ENCODE results near the gene ARHGAP27. TPM values are rescaled to one million over a fixed set of nuclear protein-coding genes. Genes with fewer than 3 reads are reported as not detected.

Gene ARHGAP27
- total and polyA plus RNA-seq, 2 of the 4 experiments (the other 2 are of a cell fraction): under 0.01 to 0.89 TPM

DNA sequence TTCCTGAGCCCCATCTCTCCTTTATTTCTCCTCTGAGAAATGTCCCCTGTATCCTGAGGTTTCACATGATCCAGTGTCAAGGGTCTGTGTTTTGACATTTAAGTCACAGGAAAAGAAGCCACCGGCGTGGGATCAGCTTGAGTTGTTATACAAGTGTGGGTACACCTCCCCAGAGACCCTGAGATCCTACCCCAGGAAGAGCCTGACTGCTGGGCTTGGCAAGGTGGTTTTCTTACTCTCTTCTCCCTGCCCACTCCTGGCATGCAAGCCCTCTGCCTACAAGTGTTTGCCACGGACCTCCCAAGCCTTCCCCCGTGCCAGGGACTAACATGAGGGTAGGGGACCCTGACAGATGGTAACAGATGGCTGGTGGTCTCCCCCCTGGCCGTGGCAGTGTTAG is 2.8 kb upstream of the ARHGAP27 start:
- Histone ChIP-seq H3K9me3 (ENCODE audit: control insufficient read depth, insufficient read depth, low read length) (no peaks in the 10 kb centered on the region), H3K56ac (ENCODE audit: extremely low read depth, insufficient read depth, low read length) (no peak overlapping the region), H3K79me1 (ENCODE audit: low read depth in 1 of 2, low read length in 2 of 2) (no peaks in the 10 kb centered on the region), H3K4me1 (ENCODE audit: control insufficient read depth, insufficient read depth, low read length) (peaks cover 6% of the 10 kb centered on the region; the same call in 1 of the 2 replicates), H2BK5ac (ENCODE audit: low read depth, low read length, poor library complexity, severe bottlenecking) (no peak overlapping the region), H3K18ac (ENCODE audit: low read depth, low read length) (no peak overlapping the region), H3K36me3 (ENCODE audit: control insufficient read depth, insufficient read depth, low read length) (peaks cover 22% of the 10 kb centered on the region), H2BK120ac (ENCODE audit: low read depth, low read length) (no peak overlapping the region), H3K9ac (ENCODE audit: low read depth, low read length) (no peak overlapping the region), H4K91ac (ENCODE audit: insufficient read depth, low read depth, low read length) (no peak overlapping the region), H4K5ac (ENCODE audit: low read depth, low read length) (no peak overlapping the region), H2BK15ac (ENCODE audit: low read depth, low read length) (no peak overlapping the region), H2AFZ (replicated peaks; ENCODE audit: low read length, poor library complexity) (no peak overlapping the region), H2AK5ac (ENCODE audit: low read depth, low read length) (no peak overlapping the region), H2AK9ac (replicated peaks; ENCODE audit: low read depth, low read length, poor library complexity) (no peak overlapping the region), H3K4me2 (ENCODE audit: low read depth, low read length) (no peak overlapping the region), H3K14ac (replicated peaks; ENCODE audit: low read depth, low read length) (no peak overlapping the region), H3K4ac (ENCODE audit: low read depth, low read length) (no peak overlapping the region), H3K27ac (ENCODE audit: insufficient read depth, low read length) (no peak overlapping the region), H3K4me3 (ENCODE audit: insufficient read depth, low read depth, low read length) (no peak overlapping the region), H3K9me1 (ENCODE audit: insufficient read depth, low read length) (no peaks in the 10 kb centered on the region; the same call in 1 of the 2 replicates), H3K23ac (ENCODE audit: low read depth, low read length) (no peak overlapping the region), H3K27me3 (ENCODE audit: control insufficient read depth, insufficient read depth, low read length) (peaks cover 19% of the 10 kb centered on the region), H4K8ac (ENCODE audit: low read depth in 2 of 2, low read length in 2 of 2) (no peak overlapping the region), H2BK20ac (ENCODE audit: low read depth, low read length) (no peak overlapping the region), H4K20me1 (ENCODE audit: insufficient read depth, low read length) (peaks cover 4% of the 10 kb centered on the region; the same call in 1 of the 2 replicates)
- dilution Hi-C loops (cut with HindIII; ENCODE audit: low sequenced_read_pairs, unreplicated experiment): no loop called here
- no TSS peak for BruUV-seq (replicated peaks)
- ATAC-seq (ENCODE audit: low read depth) (no peak), DNase-seq (no peak)
- ChIA-PET CTCF (no interaction called here), POLR2A (ENCODE audit: unreplicated experiment) (no interaction called here)
- no CpG with 5 or more reads among the region's 5 CpGs for WGBS, 2 experiments (ENCODE audit: extremely low coverage in 2 of 2, insufficient read length in 1 of 2)
- intact Hi-C loops (cut with micrococcal nuclease): no loop called here
- TF ChIP-seq SMC3 (IDR thresholded peaks at IDR 0.05; ENCODE audit: low read depth, low read length) (no peak), RFX5 (IDR thresholded peaks at IDR 0.05; ENCODE audit: low read depth, low read length) (no peak), RCOR1 (IDR thresholded peaks at IDR 0.05; ENCODE audit: insufficient replicate concordance, low read length) (no peak), MAZ (IDR thresholded peaks at IDR 0.05; ENCODE audit: borderline replicate concordance, low read depth, low read length) (no peak), FOS (IDR thresholded peaks at IDR 0.05; ENCODE audit: low read depth, low read length) (no peak), RAD21 (IDR thresholded peaks at IDR 0.05; ENCODE audit: low read length) (no peak), MAFK (IDR thresholded peaks at IDR 0.05; ENCODE audit: low read depth, low read length) (no peak), POLR2A (IDR thresholded peaks at IDR 0.05; ENCODE audit: low read depth, low read length) (no peak), MXI1 (IDR thresholded peaks at IDR 0.05; ENCODE audit: borderline replicate concordance, low read depth, low read length) (no peak)
- TF ChIP-seq, protein P1, sequence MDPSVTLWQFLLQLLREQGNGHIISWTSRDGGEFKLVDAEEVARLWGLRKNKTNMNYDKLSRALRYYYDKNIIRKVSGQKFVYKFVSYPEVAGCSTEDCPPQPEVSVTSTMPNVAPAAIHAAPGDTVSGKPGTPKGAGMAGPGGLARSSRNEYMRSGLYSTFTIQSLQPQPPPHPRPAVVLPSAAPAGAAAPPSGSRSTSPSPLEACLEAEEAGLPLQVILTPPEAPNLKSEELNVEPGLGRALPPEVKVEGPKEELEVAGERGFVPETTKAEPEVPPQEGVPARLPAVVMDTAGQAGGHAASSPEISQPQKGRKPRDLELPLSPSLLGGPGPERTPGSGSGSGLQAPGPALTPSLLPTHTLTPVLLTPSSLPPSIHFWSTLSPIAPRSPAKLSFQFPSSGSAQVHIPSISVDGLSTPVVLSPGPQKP (IDR thresholded peaks at IDR 0.05; ENCODE audit: borderline replicate concordance, low read depth, low read length): no peak
- TF ChIP-seq, protein P2, sequence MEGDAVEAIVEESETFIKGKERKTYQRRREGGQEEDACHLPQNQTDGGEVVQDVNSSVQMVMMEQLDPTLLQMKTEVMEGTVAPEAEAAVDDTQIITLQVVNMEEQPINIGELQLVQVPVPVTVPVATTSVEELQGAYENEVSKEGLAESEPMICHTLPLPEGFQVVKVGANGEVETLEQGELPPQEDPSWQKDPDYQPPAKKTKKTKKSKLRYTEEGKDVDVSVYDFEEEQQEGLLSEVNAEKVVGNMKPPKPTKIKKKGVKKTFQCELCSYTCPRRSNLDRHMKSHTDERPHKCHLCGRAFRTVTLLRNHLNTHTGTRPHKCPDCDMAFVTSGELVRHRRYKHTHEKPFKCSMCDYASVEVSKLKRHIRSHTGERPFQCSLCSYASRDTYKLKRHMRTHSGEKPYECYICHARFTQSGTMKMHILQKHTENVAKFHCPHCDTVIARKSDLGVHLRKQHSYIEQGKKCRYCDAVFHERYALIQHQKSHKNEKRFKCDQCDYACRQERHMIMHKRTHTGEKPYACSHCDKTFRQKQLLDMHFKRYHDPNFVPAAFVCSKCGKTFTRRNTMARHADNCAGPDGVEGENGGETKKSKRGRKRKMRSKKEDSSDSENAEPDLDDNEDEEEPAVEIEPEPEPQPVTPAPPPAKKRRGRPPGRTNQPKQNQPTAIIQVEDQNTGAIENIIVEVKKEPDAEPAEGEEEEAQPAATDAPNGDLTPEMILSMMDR (conservative IDR thresholded peaks at IDR 0.05; ENCODE audit: low read depth, low read length): no peak
- in situ Hi-C loops (cut with MboI; ENCODE audit: low sequenced_read_pairs): no loop called here

Measured in IMR-90 (cell line).